SU-DHL-6 (cell line): ENCODE results near the gene PTGER3.

Experiments used
- H2AFZ ChIP-seq: fragments of 200-600 bp; sonication (generic); 2 replicates; pipeline ENCODE4 v1.6.1; 2014; ENCODE audit warnings: low read depth, mild to moderate bottlenecking, moderate library complexity, mixed read lengths, antibody characterized with exemption, low read length; ENCODE audit not compliant: severe bottlenecking
- H3F3A ChIP-seq: fragments of 200-600 bp; shearing (Covaris generic); 2 replicates; pipeline ENCODE4 v1.6.0; 2016; ENCODE audit warnings: antibody characterized with exemption, mild to moderate bottlenecking; ENCODE audit not compliant: insufficient read depth
- H3K27ac ChIP-seq: fragments of 200-600 bp; sonication (generic); 2 replicates; pipeline ENCODE4 v1.5.1; 2016; ENCODE audit warnings: low read depth, mild to moderate bottlenecking, low read length, moderate library complexity, mixed read lengths
- H3K27me3 ChIP-seq: fragments of 200-600 bp; sonication (generic), shearing (Covaris generic); 2 replicates; pipeline ENCODE4 v1.6.0; 2014; ENCODE audit warnings: mild to moderate bottlenecking, low read length
- H3K36me3 ChIP-seq: fragments of 200-600 bp; sonication (generic); 2 replicates; pipeline ENCODE4 v1.6.1; 2014; ENCODE audit warnings: mild to moderate bottlenecking, low read length, mixed read lengths
- H3K4me2 ChIP-seq: fragments of 300-600, 200-600 bp; shearing (Covaris generic), sonication (generic); 2 replicates; pipeline ENCODE4 v1.6.0; 2014; ENCODE audit warnings: low read length, low read depth, mild to moderate bottlenecking; ENCODE audit not compliant: poor library complexity, severe bottlenecking
- H3K4me3 ChIP-seq: fragments of 200-600 bp; sonication (generic); 2 replicates; pipeline ENCODE4 v1.5.1; 2014; ENCODE audit warnings: antibody characterized with exemption, low read length, mild to moderate bottlenecking, mixed read lengths; ENCODE audit not compliant: insufficient read depth, poor library complexity, severe bottlenecking
- H3K79me2 ChIP-seq: fragments of 200-600 bp; sonication (generic); 2 replicates; pipeline ENCODE4 v1.6.1; 2014; ENCODE audit warnings: mild to moderate bottlenecking, low read length, moderate library complexity; ENCODE audit not compliant: insufficient read depth
- H3K9ac ChIP-seq: fragments of 200-600 bp; sonication (generic); 2 replicates; pipeline ENCODE4 v1.7.0; 2014; ENCODE audit warnings: mild to moderate bottlenecking, low read length
- H3K9me2 ChIP-seq: fragments of 200-600 bp; sonication (generic); replicated peaks from 2 replicates; pipeline ENCODE4 v1.6.1; 2014; ENCODE audit warnings: low read length; ENCODE audit not compliant: insufficient read depth
- H3K9me3 ChIP-seq: fragments of 200-600 bp; sonication (generic); 2 replicates; pipeline ENCODE4 v1.6.1; 2014; ENCODE audit warnings: low read length, mixed read lengths; ENCODE audit not compliant: insufficient read depth
- H4K20me1 ChIP-seq: fragments of 200-600 bp; sonication (generic); 2 replicates; pipeline ENCODE4 v1.6.1; 2014; ENCODE audit warnings: low read depth, mild to moderate bottlenecking, antibody characterized with exemption, low read length, moderate library complexity, mixed read lengths
- CTCF ChIP-seq: fragments of 200-600 bp; sonication (generic); IDR thresholded peaks from one replicate; pipeline ENCODE4 v1.5.1; 2017; ENCODE audit warnings: antibody characterized with exemption, mild to moderate bottlenecking, low read length, moderate library complexity; ENCODE audit not compliant: insufficient read depth, poor library complexity, severe bottlenecking
- EZH2phosphoT487 ChIP-seq: fragments of 200-600 bp; sonication (generic), shearing (Covaris generic); conservative IDR thresholded peaks from 2 replicates; pipeline ENCODE4 v1.6.1; 2018; ENCODE audit warnings: mild to moderate bottlenecking, antibody characterized with exemption, low read length, moderate library complexity, mixed read lengths

The PTGER3 gene

DNA sequence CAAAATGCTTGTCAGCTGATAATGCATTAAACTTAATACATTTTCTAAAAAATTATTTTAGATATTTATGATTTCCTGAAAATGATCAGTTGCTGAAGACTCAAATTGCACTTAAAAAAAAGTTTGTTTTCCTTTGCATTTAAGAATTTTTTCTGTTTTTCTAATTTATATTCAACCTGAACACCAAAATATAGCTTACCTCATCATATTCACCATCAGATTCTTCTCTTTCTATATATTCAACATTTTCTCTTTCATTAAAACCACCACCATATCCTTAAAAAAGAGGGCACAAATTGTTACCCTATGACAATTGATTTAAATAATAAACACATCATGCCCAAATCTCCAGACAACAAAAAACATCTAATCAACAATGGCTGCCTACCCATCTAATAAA is 24.7 kb upstream of the PTGER3 start:
- Histone ChIP-seq H3K9me2 (no peaks in the 10 kb centered on the region), H3K27ac (no peak overlapping the region), H3K36me3 (peaks cover 95% of the 10 kb centered on the region), H3K4me2 (no peak overlapping the region), H3K9me3 (no peaks in the 10 kb centered on the region), H2AFZ (no peak overlapping the region), H3K4me3 (no peak overlapping the region), H3K9ac (no peak overlapping the region), H3K79me2 (peaks cover 33% of the 10 kb centered on the region), H3K27me3 (no peaks in the 10 kb centered on the region), H3F3A (peaks cover 6% of the 10 kb centered on the region; the same call in 1 of the 2 replicates), H4K20me1 (peaks cover 31% of the 10 kb centered on the region)
- TF ChIP-seq EZH2phosphoT487 (no peak), CTCF (no peak)

GRCh38 chr1:71071720-71072119 is 24.1 kb upstream of the PTGER3 start:
- peaks cover 31% of the 10 kb centered on the region for H4K20me1 ChIP-seq
- H3K79me2 ChIP-seq: peaks cover 29% of the 10 kb centered on the region

DNA sequence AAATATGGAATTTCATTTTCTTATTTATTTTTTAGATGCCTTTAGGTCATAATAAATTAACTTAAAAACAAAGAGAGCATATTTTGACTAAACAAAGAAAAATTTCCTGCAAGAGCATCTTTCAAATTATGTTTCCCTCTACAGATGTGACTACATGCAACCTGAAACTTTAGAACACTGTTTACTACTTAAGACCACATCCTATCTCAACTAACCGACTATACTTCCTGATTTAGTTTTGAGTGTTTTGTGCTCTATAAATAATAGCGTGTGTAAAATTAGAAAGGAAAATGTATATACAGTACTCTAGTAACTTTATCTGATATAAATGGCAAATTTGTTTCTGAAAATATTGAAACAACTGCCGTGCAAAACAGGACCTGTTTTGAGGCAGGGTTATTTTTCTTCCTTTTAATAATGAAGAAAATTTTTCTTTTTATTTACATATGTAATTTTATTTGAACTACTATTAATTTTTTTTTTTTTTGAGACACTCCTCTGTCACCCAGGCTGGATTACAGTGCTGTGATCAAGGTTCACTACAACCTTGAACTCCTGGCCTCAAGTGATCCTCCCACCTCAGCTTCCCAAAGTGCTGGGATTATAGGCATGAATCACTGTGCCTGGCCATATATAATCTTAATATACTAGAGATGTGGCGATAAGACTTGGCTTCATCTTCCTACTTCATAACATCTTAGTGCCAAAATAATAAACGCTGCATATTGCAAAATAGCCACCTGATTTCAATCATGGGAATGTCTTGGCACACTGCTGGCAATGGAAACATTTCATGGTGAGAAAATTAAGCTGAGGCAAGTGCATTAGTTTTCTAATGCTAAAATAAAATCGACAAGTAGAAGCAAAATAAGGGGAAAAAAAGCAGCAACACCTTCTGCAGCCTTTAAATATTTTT is 21.0 kb upstream of the PTGER3 start:
- Histone ChIP-seq H3K27me3 (no peaks in the 10 kb centered on the region), H3K9me3 (no peaks in the 10 kb centered on the region), H3K9me2 (no peaks in the 10 kb centered on the region), H3K9ac (no peak overlapping the region), H3K27ac (no peak overlapping the region), H3K36me3 (peaks cover 95% of the 10 kb centered on the region), H3K4me3 (no peak overlapping the region), H3K79me2 (peaks cover 4% of the 10 kb centered on the region; the same call in 1 of the 2 replicates), H2AFZ (no peak overlapping the region), H4K20me1 (peaks cover 23% of the 10 kb centered on the region; the same call in 1 of the 2 replicates), H3F3A (peaks cover 12% of the 10 kb centered on the region; the same call in 1 of the 2 replicates), H3K4me2 (no peak overlapping the region)
- TF ChIP-seq CTCF: no peak
- no peak for TF ChIP-seq EZH2phosphoT487

More at GRCh38 chr1:71071720-71072119, 24.1 kb upstream of the PTGER3 start:
- H3K36me3 ChIP-seq: peaks cover 95% of the 10 kb centered on the region
- H3K27me3 ChIP-seq: no peaks in the 10 kb centered on the region
- H3K9me3 ChIP-seq: no peaks in the 10 kb centered on the region
- H3K9me2 ChIP-seq: no peaks in the 10 kb centered on the region
- no peak overlapping the region for H3K27ac ChIP-seq
- H3K4me2 ChIP-seq: no peak overlapping the region
- H3K4me3 ChIP-seq: no peak overlapping the region
- no peak overlapping the region for H2AFZ ChIP-seq
- no peak for TF ChIP-seq CTCF
- TF ChIP-seq EZH2phosphoT487: no peak
- H3F3A ChIP-seq: peaks cover 7% of the 10 kb centered on the region; the same call in 1 of the 2 replicates
- no peak overlapping the region for H3K9ac ChIP-seq
